Panc1 (cell line): ENCODE data around the gene FNIP2. TPM values are rescaled to one million over a fixed set of nuclear protein-coding genes. Genes with fewer than 3 reads are reported as not detected.

ENCODE experiments used
- ATAC-seq: fragments of 200-7000 bp; cut with Tn5 transposase; 2 replicates; pipeline ENCODE4 v1.9.1; 2020; ENCODE audit warnings: mild to moderate bottlenecking, moderate library complexity
- BruUV-seq: library from RNA; stranded (reverse); fragments of 400-500 nt; replicated peaks from 2 replicates; lab custom pipeline; 2021; lab: Mats Ljungman, UMichigan
- CTCF ChIA-PET: fragments of 300-600 bp; sonication (Branson Sonifier 250); formaldehyde crosslinking; loops from one replicate; lab custom pipeline; 2022; ENCODE audit warnings: antibody characterized with exemption; lab: Charles Lee
- POLR2A ChIA-PET: fragments of 300-600 bp; sonication (Branson Sonifier 250); formaldehyde crosslinking; loops from one replicate; lab custom pipeline; 2022; ENCODE audit warnings: antibody characterized with exemption; lab: Charles Lee
- DNase-seq: peaks from one replicate; pipeline ENCODE4 v3.0.0-alpha.2; 2010; ENCODE audit warnings: low read depth, low spot score
- H3K27ac ChIP-seq: 2 replicates; pipeline ENCODE4 v1.5.1; 2011; ENCODE audit warnings: mild to moderate bottlenecking, low read length, inconsistent platforms
- H3K27me3 ChIP-seq: fragments of 200-500 bp; sonication (Bioruptor generic); 2 replicates; pipeline ENCODE4 v1.6.0; 2014; ENCODE audit warnings: low read length, inconsistent platforms; ENCODE audit not compliant: control insufficient read depth, insufficient read depth
- H3K36me3 ChIP-seq: fragments of 200-500 bp; sonication (Bioruptor generic); 2 replicates; pipeline ENCODE4 v1.5.1; 2014; ENCODE audit warnings: inconsistent platforms, mild to moderate bottlenecking, low read length, moderate library complexity; ENCODE audit not compliant: control insufficient read depth, insufficient read depth
- H3K4me1 ChIP-seq: 2 replicates; pipeline ENCODE4 v1.5.1; 2011; ENCODE audit warnings: inconsistent platforms, mild to moderate bottlenecking, low read length, moderate library complexity; ENCODE audit not compliant: control insufficient read depth, insufficient read depth
- H3K4me3 ChIP-seq, 2 experiments: 2 replicates each; pipeline ENCODE4 v1.5.1; 2011 to 2012; ENCODE audit warnings: low read depth in 2 of 2, low read length in 2 of 2, mild to moderate bottlenecking in 2 of 2, inconsistent platforms in 1 of 2, moderate library complexity in 1 of 2
- H3K9me3 ChIP-seq: fragments of 200-500 bp; sonication (Bioruptor generic); 2 replicates; pipeline ENCODE4 v1.5.1; 2014; ENCODE audit warnings: low read depth, mild to moderate bottlenecking, inconsistent platforms, low read length, moderate library complexity; ENCODE audit not compliant: control insufficient read depth, insufficient read depth
- POLR2AphosphoS5 ChIP-seq: IDR thresholded peaks from 2 replicates; pipeline ENCODE4 v1.6.1; 2012; ENCODE audit warnings: mild to moderate bottlenecking, low read depth, low read length, moderate library complexity
- SIN3A ChIP-seq: IDR thresholded peaks from 2 replicates; pipeline ENCODE4 v1.6.1; 2012; ENCODE audit warnings: low read depth, mild to moderate bottlenecking, low read length, moderate library complexity, borderline replicate concordance; ENCODE audit not compliant: insufficient read depth
- TCF7L2 ChIP-seq: IDR thresholded peaks from 2 replicates; pipeline ENCODE4 v1.6.1; 2011; ENCODE audit warnings: mild to moderate bottlenecking, low read depth, low read length, inconsistent platforms
- in situ Hi-C: cut with HindIII; loops from 2 replicates; pipeline ENCODE4 v1.10.0; 2016; ENCODE audit warnings: low sequenced_read_pairs, low pct_unique_long_range_greater_than_20kb
- intact Hi-C: fragments of 100-400 bp; cut with micrococcal nuclease; formaldehyde crosslinking; loops from one replicate; pipeline ENCODE4 v1.10.0; 2022; ENCODE audit not compliant: unreplicated experiment
- total RNA-seq: library from RNA; stranded (reverse); gene quantifications from one replicate; pipeline ENCODE4 v1.2.1, GENCODE V29; 2021; ENCODE audit not compliant: unreplicated experiment
- TF ChIP-seq, protein P1 (sequence below), 2 experiments: IDR thresholded peaks; 2 replicates each; pipeline ENCODE4 v1.6.1; 2011 to 2012; ENCODE audit warnings: low read depth in 2 of 2, control low read depth in 1 of 2, low read length in 1 of 2, mild to moderate bottlenecking in 1 of 2, moderate library complexity in 1 of 2; ENCODE audit not compliant: insufficient read depth in 1 of 2
- TF ChIP-seq, protein P2 (sequence below): fragments of 450-650 bp; IDR thresholded peaks from 2 replicates; pipeline ENCODE4 v1.5.1; 2017; ENCODE audit warnings: mild to moderate bottlenecking

FNIP2 gene
- total RNA-seq, 1 experiment from 2014 or later: 17.7 TPM

DNA sequence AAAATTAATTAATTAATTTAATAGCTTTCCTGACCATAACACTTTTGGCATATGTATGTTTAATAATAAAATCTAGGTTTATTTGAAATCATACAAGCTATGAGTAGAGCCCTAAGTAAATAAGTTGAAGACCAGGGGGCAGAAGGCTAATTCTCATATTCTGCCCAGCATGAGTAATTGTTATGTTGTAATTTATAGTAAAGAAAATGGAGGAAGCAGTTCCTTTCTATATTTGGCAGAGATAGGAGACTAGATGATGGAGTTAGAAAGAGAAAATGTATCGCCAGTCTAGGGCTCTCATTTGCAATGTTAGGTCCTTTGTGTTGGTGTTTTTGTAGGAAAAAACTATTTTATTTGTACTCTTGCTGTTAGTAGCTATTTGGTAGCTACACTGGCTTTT lies 89.1 kb downstream of the FNIP2 start:
- in situ Hi-C loops: no loop called here
- H3K27ac ChIP-seq: no peak overlapping the region
- POLR2A ChIA-PET: no interaction called here

GRCh38 chr4:158858410-158859199 lies 89.8 kb downstream of the FNIP2 start:
- H3K27ac ChIP-seq: no peak overlapping the region
- H3K9me3 ChIP-seq: no peaks in the 10 kb centered on the region
- ATAC-seq (no peak), DNase-seq (no peak)
- intact Hi-C loops: loop anchor here (5.0 to 10.0 kb wide), 2 partner anchors 84 to 344 kb away; no protein-coding TSS in a partner anchor
- no peaks in the 10 kb centered on the region for H3K4me1 ChIP-seq
- H3K36me3 ChIP-seq: no peaks in the 10 kb centered on the region; the same call in 1 of the 2 replicates
- in situ Hi-C loops: no loop called here
- no peaks in the 10 kb centered on the region for H3K27me3 ChIP-seq
- TF ChIP-seq, protein P1, sequence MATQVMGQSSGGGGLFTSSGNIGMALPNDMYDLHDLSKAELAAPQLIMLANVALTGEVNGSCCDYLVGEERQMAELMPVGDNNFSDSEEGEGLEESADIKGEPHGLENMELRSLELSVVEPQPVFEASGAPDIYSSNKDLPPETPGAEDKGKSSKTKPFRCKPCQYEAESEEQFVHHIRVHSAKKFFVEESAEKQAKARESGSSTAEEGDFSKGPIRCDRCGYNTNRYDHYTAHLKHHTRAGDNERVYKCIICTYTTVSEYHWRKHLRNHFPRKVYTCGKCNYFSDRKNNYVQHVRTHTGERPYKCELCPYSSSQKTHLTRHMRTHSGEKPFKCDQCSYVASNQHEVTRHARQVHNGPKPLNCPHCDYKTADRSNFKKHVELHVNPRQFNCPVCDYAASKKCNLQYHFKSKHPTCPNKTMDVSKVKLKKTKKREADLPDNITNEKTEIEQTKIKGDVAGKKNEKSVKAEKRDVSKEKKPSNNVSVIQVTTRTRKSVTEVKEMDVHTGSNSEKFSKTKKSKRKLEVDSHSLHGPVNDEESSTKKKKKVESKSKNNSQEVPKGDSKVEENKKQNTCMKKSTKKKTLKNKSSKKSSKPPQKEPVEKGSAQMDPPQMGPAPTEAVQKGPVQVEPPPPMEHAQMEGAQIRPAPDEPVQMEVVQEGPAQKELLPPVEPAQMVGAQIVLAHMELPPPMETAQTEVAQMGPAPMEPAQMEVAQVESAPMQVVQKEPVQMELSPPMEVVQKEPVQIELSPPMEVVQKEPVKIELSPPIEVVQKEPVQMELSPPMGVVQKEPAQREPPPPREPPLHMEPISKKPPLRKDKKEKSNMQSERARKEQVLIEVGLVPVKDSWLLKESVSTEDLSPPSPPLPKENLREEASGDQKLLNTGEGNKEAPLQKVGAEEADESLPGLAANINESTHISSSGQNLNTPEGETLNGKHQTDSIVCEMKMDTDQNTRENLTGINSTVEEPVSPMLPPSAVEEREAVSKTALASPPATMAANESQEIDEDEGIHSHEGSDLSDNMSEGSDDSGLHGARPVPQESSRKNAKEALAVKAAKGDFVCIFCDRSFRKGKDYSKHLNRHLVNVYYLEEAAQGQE (IDR thresholded peaks at IDR 0.05; ENCODE audit: insufficient read depth in 1 of 2, low read depth in 2 of 2, low read length in 1 of 2): no peak
- TF ChIP-seq, protein P2, sequence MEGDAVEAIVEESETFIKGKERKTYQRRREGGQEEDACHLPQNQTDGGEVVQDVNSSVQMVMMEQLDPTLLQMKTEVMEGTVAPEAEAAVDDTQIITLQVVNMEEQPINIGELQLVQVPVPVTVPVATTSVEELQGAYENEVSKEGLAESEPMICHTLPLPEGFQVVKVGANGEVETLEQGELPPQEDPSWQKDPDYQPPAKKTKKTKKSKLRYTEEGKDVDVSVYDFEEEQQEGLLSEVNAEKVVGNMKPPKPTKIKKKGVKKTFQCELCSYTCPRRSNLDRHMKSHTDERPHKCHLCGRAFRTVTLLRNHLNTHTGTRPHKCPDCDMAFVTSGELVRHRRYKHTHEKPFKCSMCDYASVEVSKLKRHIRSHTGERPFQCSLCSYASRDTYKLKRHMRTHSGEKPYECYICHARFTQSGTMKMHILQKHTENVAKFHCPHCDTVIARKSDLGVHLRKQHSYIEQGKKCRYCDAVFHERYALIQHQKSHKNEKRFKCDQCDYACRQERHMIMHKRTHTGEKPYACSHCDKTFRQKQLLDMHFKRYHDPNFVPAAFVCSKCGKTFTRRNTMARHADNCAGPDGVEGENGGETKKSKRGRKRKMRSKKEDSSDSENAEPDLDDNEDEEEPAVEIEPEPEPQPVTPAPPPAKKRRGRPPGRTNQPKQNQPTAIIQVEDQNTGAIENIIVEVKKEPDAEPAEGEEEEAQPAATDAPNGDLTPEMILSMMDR: no peak
- TF ChIP-seq TCF7L2: no peak
- no peak for TF ChIP-seq SIN3A
- TF ChIP-seq POLR2AphosphoS5: no peak
- POLR2A ChIA-PET: no interaction called here
- CTCF ChIA-PET: no interaction called here
- BruUV-seq: no TSS peak
- no peak overlapping the region for H3K4me3 ChIP-seq

More for the DNA sequence above, 89.1 kb downstream of the FNIP2 start:
- BruUV-seq: no TSS peak
- CTCF ChIA-PET: no interaction called here
- DNase-seq (no peak), ATAC-seq (no peak)
- H3K36me3 ChIP-seq: no peaks in the 10 kb centered on the region; the same call in 1 of the 2 replicates
- H3K4me1 ChIP-seq: no peaks in the 10 kb centered on the region
- no peaks in the 10 kb centered on the region for H3K9me3 ChIP-seq
- no peak overlapping the region for H3K4me3 ChIP-seq
- no peak for TF ChIP-seq TCF7L2
- no peak for TF ChIP-seq POLR2AphosphoS5
- TF ChIP-seq, protein P2: no peak
- no peak for TF ChIP-seq SIN3A
- TF ChIP-seq, protein P1 (IDR thresholded peaks at IDR 0.05; ENCODE audit: insufficient read depth in 1 of 2, low read depth in 2 of 2, low read length in 1 of 2): no peak
- no peaks in the 10 kb centered on the region for H3K27me3 ChIP-seq
- intact Hi-C loops: loop anchor here (2.0 to 10.0 kb wide), 3 partner anchors 83 to 344 kb away; no protein-coding TSS in a partner anchor
